Measurements from ENCODE around the gene ARL3.

DNA sequence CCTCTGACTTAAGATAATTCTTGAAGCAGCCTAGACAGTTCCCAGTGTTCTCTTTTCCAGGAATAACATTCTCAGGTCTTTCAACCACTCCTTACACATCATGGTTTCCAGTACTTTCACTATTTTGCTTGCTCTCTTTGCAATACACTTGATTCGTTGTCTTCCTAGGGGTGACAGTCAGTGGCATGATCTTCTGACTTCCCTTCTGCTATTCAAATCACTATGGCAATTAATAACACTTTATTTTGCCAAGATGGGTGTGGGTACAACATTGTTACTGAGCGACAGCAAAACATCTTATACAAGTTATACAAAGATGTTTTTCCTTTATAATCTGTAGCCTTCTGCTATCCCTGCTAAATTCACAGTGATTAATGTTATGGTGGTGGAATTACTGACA lies 15.3 kb downstream of the ARL3 start:
- TF ChIP-seq JUN (CRISPR knock-in tag; IDR thresholded peaks at IDR 0.05) (no peak), TP53 (CRISPR knock-in tag; IDR thresholded peaks at IDR 0.05) (no peak), ETV6 (CRISPR knock-in tag; IDR thresholded peaks at IDR 0.05) (no peak), ATF1 (CRISPR knock-in tag; IDR thresholded peaks at IDR 0.05) (no peak), PRRX2 (CRISPR knock-in tag; IDR thresholded peaks at IDR 0.05) (no peak), TEAD4 (CRISPR knock-in tag; IDR thresholded peaks at IDR 0.05) (no peak), RORB (CRISPR knock-in tag; IDR thresholded peaks at IDR 0.05) (no peak)
- TF ChIP-seq, protein P1, sequence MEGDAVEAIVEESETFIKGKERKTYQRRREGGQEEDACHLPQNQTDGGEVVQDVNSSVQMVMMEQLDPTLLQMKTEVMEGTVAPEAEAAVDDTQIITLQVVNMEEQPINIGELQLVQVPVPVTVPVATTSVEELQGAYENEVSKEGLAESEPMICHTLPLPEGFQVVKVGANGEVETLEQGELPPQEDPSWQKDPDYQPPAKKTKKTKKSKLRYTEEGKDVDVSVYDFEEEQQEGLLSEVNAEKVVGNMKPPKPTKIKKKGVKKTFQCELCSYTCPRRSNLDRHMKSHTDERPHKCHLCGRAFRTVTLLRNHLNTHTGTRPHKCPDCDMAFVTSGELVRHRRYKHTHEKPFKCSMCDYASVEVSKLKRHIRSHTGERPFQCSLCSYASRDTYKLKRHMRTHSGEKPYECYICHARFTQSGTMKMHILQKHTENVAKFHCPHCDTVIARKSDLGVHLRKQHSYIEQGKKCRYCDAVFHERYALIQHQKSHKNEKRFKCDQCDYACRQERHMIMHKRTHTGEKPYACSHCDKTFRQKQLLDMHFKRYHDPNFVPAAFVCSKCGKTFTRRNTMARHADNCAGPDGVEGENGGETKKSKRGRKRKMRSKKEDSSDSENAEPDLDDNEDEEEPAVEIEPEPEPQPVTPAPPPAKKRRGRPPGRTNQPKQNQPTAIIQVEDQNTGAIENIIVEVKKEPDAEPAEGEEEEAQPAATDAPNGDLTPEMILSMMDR (IDR thresholded peaks at IDR 0.05): no peak
- TF ChIP-seq, protein P2, sequence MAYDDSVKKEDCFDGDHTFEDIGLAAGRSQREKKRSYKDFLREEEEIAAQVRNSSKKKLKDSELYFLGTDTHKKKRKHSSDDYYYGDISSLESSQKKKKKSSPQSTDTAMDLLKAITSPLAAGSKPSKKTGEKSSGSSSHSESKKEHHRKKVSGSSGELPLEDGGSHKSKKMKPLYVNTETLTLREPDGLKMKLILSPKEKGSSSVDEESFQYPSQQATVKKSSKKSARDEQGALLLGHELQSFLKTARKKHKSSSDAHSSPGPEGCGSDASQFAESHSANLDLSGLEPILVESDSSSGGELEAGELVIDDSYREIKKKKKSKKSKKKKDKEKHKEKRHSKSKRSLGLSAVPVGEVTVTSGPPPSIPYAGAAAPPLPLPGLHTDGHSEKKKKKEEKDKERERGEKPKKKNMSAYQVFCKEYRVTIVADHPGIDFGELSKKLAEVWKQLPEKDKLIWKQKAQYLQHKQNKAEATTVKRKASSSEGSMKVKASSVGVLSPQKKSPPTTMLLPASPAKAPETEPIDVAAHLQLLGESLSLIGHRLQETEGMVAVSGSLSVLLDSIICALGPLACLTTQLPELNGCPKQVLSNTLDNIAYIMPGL (CRISPR knock-in tag; IDR thresholded peaks at IDR 0.05): no peak
- TF ChIP-seq, protein P3, sequence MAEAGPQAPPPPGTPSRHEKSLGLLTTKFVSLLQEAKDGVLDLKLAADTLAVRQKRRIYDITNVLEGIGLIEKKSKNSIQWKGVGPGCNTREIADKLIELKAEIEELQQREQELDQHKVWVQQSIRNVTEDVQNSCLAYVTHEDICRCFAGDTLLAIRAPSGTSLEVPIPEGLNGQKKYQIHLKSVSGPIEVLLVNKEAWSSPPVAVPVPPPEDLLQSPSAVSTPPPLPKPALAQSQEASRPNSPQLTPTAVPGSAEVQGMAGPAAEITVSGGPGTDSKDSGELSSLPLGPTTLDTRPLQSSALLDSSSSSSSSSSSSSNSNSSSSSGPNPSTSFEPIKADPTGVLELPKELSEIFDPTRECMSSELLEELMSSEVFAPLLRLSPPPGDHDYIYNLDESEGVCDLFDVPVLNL (CRISPR knock-in tag; IDR thresholded peaks at IDR 0.05; ENCODE audit: borderline replicate concordance, low read depth): no peak
- TF ChIP-seq, protein P4, sequence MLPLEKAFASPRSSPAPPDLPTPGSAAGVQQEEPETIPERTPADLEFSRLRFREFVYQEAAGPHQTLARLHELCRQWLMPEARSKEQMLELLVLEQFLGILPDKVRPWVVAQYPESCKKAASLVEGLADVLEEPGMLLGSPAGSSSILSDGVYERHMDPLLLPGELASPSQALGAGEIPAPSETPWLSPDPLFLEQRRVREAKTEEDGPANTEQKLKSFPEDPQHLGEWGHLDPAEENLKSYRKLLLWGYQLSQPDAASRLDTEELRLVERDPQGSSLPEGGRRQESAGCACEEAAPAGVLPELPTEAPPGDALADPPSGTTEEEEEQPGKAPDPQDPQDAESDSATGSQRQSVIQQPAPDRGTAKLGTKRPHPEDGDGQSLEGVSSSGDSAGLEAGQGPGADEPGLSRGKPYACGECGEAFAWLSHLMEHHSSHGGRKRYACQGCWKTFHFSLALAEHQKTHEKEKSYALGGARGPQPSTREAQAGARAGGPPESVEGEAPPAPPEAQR (CRISPR knock-in tag; IDR thresholded peaks at IDR 0.05): no peak
- TF ChIP-seq, protein P5, sequence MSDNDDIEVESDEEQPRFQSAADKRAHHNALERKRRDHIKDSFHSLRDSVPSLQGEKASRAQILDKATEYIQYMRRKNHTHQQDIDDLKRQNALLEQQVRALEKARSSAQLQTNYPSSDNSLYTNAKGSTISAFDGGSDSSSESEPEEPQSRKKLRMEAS (CRISPR knock-in tag; IDR thresholded peaks at IDR 0.05): no peak
- TF ChIP-seq, protein P6, sequence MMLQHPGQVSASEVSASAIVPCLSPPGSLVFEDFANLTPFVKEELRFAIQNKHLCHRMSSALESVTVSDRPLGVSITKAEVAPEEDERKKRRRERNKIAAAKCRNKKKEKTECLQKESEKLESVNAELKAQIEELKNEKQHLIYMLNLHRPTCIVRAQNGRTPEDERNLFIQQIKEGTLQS (CRISPR knock-in tag; conservative IDR thresholded peaks at IDR 0.05): no peak

All from WTC11 (cell line).